HG03432 (cell line): ENCODE data around the gene BTN2A1.

Experiments used
- ATAC-seq: cut with Tn5 transposase; IDR thresholded peaks from one replicate; pipeline ENCODE4 v1.9.1; 2021; ENCODE audit warnings: mild to moderate bottlenecking, moderate library complexity; ENCODE audit not compliant: unreplicated experiment

The BTN2A1 gene

DNA sequence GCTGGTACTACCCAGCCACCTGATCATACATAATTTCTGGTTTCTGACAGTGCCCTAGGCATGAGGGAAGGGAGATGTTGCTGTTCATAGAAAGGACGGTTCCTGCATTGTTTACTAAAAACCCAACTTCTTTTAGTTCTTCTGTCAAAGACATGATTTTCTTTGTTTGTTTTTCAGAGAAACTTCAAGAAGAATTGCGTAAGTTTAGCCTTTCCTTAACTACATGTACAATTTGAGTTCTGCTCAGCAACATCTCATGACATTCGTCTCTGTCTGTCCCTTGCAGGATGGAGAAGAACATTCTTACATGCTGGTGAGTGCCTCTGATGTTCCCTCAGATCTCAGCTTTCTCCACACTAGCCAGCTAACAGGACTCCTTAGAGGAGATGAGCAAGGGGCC is 8.0 kb downstream of the BTN2A1 start:
- ATAC-seq, result no peak

DNA sequence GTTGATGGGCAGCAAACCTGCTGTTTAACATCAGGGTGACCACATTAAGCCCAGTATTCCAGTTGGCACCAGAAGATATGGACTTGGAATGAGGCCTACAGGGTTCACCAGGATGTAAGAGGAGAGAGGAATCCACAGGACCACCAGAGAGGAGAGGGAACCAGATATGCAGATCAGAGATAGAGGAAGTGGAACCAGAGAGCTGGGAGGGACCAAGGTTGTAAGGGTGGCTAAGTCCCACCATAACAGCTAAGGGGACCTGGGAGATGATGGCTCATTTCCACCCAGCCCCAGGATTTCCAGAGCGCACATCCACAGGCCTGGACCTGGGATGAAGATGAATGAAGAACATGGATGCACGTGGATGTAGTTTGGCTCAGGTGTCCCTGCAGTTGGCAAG is 11.1 kb downstream of the BTN2A1 start:
- no peak for ATAC-seq

DNA sequence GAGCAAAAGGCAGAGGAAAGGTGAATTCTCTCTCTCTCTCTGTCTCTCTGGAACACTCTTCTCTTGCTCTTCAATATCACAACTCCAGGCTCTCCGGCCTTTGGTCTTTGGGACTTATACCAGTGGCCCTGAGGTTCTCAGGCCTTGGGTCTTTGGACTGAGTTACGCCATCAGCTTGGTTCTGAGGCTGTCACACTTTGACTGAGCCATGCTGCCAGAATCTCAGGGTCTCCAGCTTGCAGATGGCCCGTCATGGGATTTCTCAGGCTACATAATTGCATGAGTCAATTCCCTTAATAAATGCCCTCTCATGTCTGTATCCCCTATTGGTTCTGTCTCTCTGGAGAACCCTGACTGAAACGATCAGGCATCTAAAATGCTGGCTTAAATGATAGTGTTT is 12.9 kb downstream of the BTN2A1 start:
- ATAC-seq, result no peak

DNA sequence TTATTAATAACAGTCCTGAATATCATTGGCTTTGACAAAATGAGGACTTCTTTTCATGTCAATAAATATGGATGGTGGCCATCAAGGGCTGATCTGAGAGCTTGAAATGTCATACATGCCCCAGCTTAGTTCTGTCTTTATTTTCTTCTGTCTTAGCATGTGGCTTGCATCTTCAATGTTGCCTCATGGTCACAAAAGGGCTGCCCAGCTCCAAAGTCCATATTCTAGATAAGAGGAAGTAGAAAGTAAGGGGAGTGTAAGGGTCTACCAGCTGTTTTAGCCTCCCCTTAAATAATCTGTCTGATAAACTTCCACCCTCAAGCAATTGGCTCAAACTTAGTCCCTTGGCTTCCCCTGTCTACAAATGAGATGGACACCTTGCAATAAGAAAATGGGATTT is 14.2 kb downstream of the BTN2A1 start:
- ATAC-seq, result no peak

DNA sequence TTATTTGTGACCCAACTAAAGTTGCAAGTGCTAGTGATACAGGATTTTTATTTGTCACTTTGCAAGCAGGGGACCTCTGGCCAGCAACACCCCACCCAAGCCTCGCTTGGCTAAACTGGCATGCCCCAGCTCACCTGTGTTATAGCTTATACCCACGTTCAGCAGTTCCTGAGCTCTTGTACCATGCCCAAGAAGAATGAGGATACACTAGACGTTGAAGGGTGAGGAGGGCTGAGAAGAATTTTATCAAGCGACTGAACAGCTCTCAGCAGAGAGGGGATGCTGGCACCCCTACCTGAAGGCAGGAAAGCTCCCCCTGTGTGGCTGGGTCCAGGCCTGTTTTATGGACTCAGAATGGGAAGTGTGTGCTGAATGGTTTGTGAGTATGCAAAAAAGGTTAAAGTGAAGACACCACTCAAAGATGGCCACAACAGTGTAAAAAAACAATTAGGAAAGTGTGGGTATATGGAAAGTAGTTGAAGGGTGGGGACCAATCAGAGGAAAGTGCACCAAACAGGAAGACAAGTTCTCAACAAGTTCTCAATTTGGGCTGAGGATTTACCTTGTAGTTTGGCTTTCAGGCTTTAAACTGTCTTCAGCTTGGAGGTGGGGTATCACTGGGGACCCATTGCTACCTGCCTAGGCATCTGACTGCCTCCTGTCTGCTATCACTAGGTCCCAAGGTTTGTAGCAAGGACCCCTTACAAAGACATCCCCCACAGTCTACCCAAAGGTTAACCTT is 15.0 kb downstream of the BTN2A1 start:
- no peak for ATAC-seq

DNA sequence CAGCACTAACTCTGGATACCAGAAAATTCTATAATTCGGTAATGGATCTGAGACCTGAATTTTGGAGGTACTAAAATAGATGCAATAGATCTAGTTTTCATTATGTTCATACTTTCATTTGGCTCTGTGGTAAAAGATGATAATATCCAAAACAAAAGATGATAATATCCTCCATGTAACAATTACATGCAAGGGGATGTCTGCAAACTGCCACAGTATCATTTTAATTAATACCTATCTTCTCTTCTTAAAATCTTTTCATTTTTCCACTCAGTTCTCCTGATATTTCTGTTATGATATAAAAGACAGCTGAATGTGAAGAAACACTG is 15.6 kb downstream of the BTN2A1 start:
- ATAC-seq, result no peak

DNA sequence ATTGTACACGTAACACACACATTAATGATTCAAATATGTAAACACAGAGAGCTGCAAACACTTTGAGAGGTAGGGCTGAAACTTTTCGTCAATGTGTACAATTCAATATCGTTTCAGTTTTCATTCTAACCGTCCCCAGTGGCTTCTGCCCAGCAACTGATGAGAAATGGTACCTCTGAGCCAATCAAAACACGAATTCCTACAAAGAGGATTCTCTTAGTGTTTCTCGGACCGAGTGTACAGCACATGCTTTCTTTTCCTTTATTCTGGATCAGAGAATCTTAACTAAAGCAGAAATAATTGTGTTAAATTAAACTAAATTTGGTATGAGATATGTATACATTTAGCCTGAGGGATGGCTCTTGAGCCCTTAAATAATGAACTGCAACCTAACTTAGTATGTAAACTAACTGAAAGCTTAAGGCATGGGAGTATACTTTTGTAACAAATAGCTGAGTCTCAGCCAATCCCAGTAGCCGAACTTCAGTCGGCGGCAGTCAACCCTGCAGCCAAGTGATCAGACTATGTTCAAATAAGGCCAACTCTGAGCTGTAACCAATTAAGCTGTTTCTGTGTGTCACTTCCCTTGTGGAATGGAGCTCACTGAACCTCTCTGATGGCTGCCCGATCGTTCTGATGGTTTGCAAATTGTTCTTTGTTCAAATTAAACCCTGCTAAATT is 16.1 kb downstream of the BTN2A1 start:
- peak; percentile 92 for ATAC-seq

DNA sequence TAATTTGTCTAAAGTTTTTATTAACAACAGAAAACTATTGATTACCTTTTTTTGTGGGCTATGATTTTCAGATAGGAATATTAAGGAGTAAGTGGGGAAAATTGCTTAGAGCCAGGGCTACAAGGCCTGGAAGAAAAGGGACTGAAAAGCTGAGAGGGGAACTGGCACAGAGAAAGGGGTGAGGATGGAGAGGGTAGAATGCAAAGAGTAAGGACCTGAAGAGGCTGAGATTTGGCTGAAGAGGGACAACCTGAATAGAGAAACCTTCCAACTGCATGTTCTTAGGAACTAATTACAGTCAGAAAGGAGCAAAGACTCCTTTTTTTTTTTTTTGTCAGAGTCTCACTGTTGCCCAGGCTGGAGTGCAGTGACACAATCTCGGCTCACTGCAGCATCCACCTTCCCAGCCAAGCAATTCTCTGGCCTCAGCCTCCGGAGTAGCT is 16.7 kb downstream of the BTN2A1 start:
- ATAC-seq, result no peak

DNA sequence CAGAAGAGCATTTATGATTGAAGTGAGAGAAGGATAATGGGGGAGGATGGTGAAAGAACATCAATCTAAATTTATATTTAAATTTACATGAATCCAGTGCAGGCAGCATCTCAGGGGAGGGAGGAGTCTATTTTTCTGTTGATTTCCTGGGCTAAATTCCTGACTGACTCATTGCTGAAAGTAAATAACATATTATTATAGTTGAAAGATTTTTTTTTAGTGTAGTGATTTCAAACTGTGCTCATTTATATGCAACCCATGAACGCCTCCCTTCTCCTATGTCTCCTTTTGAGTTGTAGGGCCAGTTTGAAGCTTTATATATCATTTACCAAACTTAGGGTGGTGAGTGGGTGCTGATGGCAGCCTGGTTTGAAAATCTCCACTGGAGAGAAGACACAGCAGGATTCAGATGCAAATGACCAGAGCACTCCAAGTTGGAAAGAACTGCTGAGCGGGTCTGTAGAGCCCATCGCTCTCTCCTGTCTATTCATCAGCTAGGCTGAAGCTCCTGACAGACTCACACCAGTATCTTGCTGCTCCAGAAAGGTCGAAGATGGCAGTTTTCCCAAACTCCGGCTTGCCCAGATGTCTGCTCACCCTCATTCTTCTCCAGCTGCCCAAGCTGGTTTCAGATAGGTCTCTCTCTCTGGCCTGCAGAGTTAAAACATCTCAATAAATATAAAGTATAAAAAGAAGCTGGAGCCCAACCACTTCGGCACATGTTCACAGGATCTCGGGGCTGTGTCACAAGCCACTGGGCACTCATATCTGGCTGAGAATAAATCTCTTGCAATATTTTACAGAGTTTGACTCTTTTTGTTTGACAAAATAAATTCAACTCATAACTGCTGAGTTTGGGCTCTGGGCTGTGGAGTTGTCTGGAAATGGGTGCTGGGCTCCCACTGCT is 18.3 kb downstream of the BTN2A1 start:
- no peak for ATAC-seq

DNA sequence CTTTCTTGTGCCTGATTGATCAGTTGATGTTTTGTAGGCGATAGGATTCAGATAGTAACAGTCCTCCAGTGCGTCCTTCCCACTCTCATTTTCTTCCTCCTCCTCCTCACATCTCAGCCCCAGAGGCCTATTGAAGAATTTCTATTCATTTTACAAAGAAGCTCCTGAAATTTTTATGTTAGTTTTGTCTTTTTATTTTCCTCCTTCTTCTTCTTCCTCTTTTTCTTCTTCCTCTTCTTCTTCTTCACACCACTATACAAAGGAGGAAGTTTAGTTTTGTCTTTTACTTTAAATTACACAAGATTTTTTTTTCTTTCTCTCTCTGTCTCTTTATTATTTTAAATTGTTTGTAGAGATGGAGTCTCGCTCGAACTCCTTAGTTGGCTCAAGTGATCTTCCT is 19.1 kb downstream of the BTN2A1 start:
- no peak for ATAC-seq

DNA sequence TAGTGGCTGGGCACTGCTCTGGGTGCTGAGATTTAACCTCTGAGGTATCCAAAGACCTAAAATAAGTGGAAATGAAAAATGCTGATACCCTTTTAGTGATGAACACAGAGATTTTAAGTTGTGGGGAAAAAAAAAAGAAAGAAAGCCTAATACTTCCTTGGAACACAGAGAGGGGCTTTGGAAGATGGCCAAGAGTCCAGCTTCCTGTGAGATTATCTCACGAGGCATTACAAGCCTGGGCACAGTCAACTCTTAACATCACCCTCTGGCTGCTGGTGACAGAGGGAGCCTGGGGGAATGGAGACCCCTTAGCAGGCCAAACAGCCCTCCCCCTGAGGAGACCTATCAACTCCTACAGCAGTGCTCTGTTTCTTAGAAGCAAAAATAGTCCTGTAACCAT is 19.7 kb downstream of the BTN2A1 start:
- no peak for ATAC-seq

DNA sequence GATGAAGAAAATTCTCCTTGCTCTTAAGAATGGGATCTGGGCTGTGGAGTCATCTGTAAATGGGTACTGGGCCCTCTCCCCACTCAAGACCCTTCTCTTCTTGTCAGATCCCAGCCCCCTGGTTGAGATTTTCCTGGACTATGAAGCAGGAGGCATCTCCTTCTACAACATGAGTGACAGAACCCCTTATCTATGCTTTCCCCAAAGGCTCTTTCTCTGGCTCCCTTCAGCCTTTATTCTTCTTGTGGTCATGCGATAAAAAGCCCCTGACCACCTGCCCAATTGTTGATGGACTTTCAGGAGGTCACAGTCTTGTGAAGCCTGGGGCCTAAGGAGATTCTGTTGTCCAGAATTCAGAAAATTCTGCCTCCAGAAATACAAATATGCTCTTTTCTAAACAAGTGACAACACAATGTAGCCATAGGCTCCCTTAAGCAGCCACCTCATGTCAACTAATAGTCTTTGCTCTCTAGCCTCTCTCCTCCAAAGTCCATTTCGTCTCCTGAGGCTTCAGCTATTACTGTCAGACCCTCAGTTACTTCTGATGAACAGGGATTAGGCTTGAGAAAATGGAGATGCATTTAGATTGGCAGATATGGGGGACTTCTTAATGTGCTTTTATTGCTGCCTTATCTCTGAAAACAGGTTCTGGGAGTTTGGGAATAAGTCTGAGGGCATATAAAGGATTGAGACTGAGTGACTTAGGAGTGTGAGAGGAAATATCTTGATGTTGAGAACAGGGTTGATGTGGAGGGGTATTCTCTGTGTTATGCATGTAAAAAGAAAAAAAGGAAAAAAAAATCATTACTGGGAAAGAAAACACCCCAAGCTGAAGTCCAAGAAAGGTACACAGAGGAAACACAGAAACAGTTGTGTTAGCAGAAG is 20.6 kb downstream of the BTN2A1 start:
- no peak for ATAC-seq

DNA sequence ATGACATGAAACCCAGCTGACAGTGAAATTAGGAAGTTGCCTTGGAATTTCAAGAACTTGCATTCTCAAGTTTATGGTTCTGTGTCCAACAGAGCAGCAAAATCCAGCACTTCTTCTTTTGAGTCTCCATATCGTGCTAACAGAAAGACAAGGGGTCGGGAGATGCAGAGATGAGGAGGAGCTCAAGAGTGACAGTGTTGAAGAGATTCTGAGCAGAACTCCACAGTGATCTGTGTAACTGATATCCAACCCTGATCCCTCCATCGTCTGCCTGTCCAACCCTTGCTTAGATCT is 21.2 kb downstream of the BTN2A1 start:
- ATAC-seq, result no peak

DNA sequence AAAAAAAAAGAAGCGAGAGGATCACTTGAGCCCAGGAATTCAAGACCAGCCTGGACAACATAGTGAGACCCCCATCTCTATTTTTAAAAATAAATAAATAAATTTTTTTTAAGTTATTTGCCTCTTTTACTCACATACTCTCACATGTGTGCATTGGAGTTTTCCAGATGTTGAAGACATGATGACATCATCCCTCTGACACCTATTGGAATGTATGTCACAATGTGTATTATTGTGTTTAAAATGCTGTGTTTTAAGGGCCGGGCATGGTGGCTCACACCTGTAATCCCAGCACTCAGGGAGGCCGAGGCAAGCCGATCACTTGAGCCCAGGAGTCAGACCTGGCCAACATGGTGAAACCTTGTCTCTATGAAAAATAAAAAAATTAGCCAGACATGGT is 24.6 kb downstream of the BTN2A1 start:
- ATAC-seq, result no peak

DNA sequence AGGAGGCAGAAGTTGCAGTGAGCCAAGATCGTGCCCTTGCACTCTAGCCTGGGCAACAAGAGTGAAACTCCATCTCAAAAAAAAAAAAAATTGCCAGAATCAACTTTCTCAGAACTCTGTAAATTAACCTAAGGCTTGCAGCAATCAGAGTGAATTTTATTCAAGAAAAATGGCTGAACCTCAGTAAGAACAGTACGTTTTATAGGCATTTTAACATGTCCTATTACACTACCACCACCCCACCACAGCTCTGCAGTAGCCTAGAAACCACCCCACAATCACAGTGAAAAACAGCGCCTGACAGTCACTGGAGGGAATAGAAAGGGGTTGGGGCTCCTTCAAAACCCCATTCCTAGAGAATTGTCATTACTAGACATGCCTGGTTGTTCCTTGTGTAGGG is 26.0 kb downstream of the BTN2A1 start:
- ATAC-seq, result no peak

DNA sequence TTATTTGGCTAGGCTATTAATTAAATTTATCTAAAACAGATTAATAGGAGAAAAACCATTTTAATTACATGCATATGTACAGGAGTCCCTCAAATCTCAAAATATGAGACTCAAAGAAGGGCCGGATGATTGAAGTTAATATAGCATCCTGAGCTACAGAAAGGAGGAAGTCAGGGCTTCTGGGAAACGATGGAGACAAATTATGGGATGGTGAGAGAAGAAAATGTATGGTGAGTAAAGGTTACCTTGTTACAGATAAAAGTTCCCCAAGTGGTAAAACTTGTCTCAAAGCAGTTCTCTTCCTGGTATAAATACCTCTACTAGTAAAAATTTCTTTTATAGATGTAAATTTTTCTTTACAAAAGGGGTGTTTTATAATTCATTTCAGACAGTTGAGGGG is 26.4 kb downstream of the BTN2A1 start:
- no peak for ATAC-seq

DNA sequence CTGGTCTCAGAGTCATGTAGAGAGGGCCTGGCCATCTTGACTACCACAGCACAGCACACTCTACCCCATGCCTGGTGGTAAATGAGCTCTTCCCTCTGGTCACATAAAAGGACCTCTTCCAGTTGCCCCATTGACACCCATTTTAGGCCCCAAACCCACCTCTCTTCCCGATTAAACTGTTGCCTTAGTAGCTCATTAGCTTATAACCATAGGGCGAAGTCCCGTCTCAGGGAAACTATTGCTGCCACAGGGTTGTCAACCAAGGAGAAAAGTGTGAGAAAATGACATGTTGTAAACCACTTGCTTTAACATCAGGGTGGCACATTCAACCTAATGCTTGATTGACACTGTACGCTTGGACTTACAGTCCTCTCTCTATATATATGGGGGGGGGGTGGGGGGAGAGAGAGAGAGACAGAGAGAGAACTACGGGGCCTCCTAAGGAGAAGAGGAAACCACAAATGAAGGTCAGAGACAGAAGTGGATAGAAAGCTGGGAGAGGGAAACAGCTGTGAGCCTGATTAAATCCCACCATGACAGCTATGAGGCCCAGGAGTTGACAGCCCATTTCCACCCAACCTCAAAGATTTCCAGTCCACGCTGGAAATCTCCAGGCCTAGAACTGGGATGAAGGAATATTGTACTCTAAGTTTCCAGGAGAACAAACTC is 27.5 kb downstream of the BTN2A1 start:
- no peak for ATAC-seq

DNA sequence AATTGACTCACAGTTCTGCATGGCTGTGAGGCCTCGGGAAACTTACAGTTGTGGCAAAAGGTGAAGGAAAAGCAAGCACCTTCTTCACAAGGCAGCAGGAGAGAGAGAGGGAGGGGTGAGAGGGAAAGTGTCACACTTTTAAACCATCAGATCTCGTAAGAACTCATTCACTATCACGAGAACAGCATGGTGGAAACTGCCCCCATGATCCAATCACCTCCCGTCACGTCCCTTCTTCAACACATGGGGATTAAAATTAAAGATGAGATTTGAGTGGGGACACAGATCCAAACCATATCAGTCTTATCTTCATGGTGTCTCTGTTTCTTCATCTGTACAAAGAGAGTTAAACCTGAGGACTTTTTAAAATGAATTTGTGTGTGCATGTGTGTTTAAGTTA is 28.6 kb downstream of the BTN2A1 start:
- no peak for ATAC-seq

DNA sequence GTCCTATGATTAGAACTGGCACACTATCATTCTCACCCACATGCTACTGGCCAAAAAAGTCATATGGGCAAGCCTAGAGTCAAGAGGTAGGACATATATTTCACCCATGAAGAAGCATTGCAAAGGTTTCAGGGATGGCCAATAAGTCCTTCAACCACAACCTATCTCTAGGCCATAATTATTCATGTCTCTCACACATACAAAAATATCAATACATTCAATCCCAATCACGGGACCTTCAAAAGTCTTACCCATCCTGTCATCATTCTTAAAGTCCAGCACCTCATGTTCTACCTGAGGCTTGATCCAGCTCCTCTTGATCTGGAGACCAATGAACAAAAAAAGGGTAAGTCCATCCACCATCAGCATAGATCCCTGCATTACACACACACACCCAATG is 29.7 kb downstream of the BTN2A1 start:
- ATAC-seq, result no peak
